Measurements from ENCODE around the gene FANCM. TPM values are rescaled to one million over a fixed set of nuclear protein-coding genes. Genes with fewer than 3 reads are reported as not detected.

FANCM gene
- total RNA-seq, 1 experiment from 2014 or later: 11.7 TPM

DNA sequence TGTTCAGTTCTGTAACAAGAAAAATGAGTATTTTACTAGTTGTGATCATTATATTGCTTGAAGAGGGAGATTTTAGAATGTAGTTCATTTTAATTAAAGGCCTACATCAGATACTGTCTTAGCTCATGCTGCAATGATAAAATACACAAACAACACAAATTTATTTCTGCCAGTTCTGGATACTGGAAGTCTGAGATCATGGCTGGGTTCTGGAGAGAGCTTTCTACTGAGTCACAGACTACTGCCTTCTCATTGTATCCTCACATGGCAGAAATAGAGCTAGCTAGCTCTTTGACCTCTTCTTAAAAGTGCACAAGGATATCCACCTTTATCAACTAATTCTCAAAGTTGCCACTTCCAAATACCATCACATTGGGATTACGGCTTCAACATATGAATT is 63.5 kb downstream of the FANCM start:
- TF ChIP-seq, protein P1, sequence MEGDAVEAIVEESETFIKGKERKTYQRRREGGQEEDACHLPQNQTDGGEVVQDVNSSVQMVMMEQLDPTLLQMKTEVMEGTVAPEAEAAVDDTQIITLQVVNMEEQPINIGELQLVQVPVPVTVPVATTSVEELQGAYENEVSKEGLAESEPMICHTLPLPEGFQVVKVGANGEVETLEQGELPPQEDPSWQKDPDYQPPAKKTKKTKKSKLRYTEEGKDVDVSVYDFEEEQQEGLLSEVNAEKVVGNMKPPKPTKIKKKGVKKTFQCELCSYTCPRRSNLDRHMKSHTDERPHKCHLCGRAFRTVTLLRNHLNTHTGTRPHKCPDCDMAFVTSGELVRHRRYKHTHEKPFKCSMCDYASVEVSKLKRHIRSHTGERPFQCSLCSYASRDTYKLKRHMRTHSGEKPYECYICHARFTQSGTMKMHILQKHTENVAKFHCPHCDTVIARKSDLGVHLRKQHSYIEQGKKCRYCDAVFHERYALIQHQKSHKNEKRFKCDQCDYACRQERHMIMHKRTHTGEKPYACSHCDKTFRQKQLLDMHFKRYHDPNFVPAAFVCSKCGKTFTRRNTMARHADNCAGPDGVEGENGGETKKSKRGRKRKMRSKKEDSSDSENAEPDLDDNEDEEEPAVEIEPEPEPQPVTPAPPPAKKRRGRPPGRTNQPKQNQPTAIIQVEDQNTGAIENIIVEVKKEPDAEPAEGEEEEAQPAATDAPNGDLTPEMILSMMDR (conservative IDR thresholded peaks at IDR 0.05; ENCODE audit: low read depth, low read length): no peak
- TF ChIP-seq EZH2phosphoT487 (IDR thresholded peaks at IDR 0.05; ENCODE audit: borderline replicate concordance, low read length) (no peak), EZH2 (IDR thresholded peaks at IDR 0.05; ENCODE audit: low read length, unreplicated experiment) (no peak)
- POLR2A ChIA-PET (ENCODE audit: unreplicated experiment): interaction anchor here (0.6 kb wide), 1 partner anchor 251 kb away, joined by 3 read pairs; no protein-coding TSS in a partner anchor
- no peak overlapping the region for H2AFZ ChIP-seq (ENCODE audit: low read length)
- H3K36me3 ChIP-seq (ENCODE audit: low read depth, low read length): peaks cover 9% of the 10 kb centered on the region; the same call in 1 of the 2 replicates
- H3K79me2 ChIP-seq (ENCODE audit: low read length): no peaks in the 10 kb centered on the region
- no TSS peak for BruUV-seq (replicated peaks)
- no peak overlapping the region for H3K4me2 ChIP-seq (ENCODE audit: low read length)
- no peak overlapping the region for H3K4me3 ChIP-seq (ENCODE audit: low read length)
- no peaks in the 10 kb centered on the region for H3K9me2 ChIP-seq (replicated peaks; ENCODE audit: low read length)
- ATAC-seq (no peak), DNase-seq (no peak)
- H3K4me1 ChIP-seq (ENCODE audit: insufficient read depth, low read length): no peaks in the 10 kb centered on the region
- intact Hi-C loops (cut with micrococcal nuclease): loop anchor here (5.0 kb wide), 1 partner anchor 68 kb away; no protein-coding TSS in a partner anchor
- CTCF ChIA-PET: no interaction called here
- no peaks in the 10 kb centered on the region for H3F3A ChIP-seq (ENCODE audit: low read length, unreplicated experiment)
- no peaks in the 10 kb centered on the region for H4K20me1 ChIP-seq (ENCODE audit: low read length)
- H3K9ac ChIP-seq (ENCODE audit: low read length): no peak overlapping the region
- H3K27me3 ChIP-seq (ENCODE audit: low read length): no peaks in the 10 kb centered on the region
- no peak overlapping the region for H3K27ac ChIP-seq (ENCODE audit: low read length)
- H3K9me3 ChIP-seq (ENCODE audit: low read length): no peaks in the 10 kb centered on the region

DNA sequence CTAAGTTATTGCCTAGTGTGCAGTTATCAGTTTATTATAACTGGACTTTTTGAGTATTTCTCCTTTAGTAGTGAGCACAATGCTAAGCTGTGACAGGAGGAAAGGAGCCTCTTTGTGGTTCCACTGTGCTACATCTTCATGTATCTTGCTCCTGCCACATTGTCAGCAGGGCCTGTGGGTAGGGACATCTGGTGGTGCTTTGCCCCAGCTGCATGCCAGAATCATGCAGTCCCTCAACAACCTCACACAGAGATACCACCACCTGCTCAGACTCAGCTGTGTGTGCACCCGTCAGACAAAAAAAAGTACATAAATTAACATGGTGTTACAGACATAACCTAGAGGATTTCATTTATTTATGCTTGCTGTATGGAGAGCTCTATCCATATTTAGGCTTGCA is 66.2 kb downstream of the FANCM start:
- ChIA-PET POLR2A (ENCODE audit: unreplicated experiment) (no interaction called here), CTCF (no interaction called here)
- H3K36me3 ChIP-seq (ENCODE audit: low read depth, low read length): peaks cover 16% of the 10 kb centered on the region
- H4K20me1 ChIP-seq (ENCODE audit: low read length): no peaks in the 10 kb centered on the region
- H3K27ac ChIP-seq (ENCODE audit: low read length): no peak overlapping the region
- TF ChIP-seq EZH2 (IDR thresholded peaks at IDR 0.05; ENCODE audit: low read length, unreplicated experiment): no peak
- TF ChIP-seq, protein P1 (conservative IDR thresholded peaks at IDR 0.05; ENCODE audit: low read depth, low read length): peak; percentile 37; the same call in 1 of the 2 replicates
- TF ChIP-seq EZH2phosphoT487 (IDR thresholded peaks at IDR 0.05; ENCODE audit: borderline replicate concordance, low read length): no peak
- no peaks in the 10 kb centered on the region for H3K9me2 ChIP-seq (replicated peaks; ENCODE audit: low read length)
- H2AFZ ChIP-seq (ENCODE audit: low read length): no peak overlapping the region
- no peaks in the 10 kb centered on the region for H3K4me1 ChIP-seq (ENCODE audit: insufficient read depth, low read length)
- no peaks in the 10 kb centered on the region for H3K79me2 ChIP-seq (ENCODE audit: low read length)
- no peaks in the 10 kb centered on the region for H3F3A ChIP-seq (ENCODE audit: low read length, unreplicated experiment)
- intact Hi-C loops (cut with micrococcal nuclease): loop anchor here (1.0 to 2.0 kb wide), 2 partner anchors 67 to 289 kb away; partner anchors contain the start of genes FANCM and FKBP3
- no TSS peak for BruUV-seq (replicated peaks)
- no peaks in the 10 kb centered on the region for H3K9me3 ChIP-seq (ENCODE audit: low read length)
- H3K9ac ChIP-seq (ENCODE audit: low read length): no peak overlapping the region
- H3K27me3 ChIP-seq (ENCODE audit: low read length): no peaks in the 10 kb centered on the region
- ATAC-seq (peak; percentile 92), DNase-seq (peak; percentile 13)
- no peak overlapping the region for H3K4me2 ChIP-seq (ENCODE audit: low read length)
- H3K4me3 ChIP-seq (ENCODE audit: low read length): no peak overlapping the region

DNA sequence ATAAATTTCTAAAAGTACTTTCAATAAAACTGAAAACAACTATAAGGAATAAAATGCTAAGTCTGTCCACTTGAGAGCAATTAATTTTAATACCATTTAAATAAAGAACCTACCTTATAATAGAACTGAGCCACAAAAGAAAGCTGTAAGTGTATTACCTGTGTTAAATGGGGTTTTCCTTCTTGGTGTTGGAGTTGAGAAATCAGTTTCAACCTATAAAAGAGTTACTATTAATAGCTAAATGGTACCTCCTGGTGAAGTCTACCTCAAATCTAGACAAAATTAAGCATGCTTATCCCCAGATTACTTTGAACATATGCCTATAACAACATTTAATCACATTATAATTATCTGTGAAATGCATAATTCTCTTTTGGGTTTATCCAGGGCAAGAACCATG is 68.5 kb downstream of the FANCM start:
- Histone ChIP-seq H3K9me3 (ENCODE audit: low read length) (no peaks in the 10 kb centered on the region), H3K4me2 (ENCODE audit: low read length) (no peak overlapping the region), H4K20me1 (ENCODE audit: low read length) (no peaks in the 10 kb centered on the region), H3K27ac (ENCODE audit: low read length) (no peak overlapping the region), H3K4me3 (ENCODE audit: low read length) (no peak overlapping the region), H3K79me2 (ENCODE audit: low read length) (no peaks in the 10 kb centered on the region), H3K9ac (ENCODE audit: low read length) (no peak overlapping the region), H2AFZ (ENCODE audit: low read length) (no peak overlapping the region), H3K27me3 (ENCODE audit: low read length) (no peaks in the 10 kb centered on the region), H3K9me2 (replicated peaks; ENCODE audit: low read length) (no peaks in the 10 kb centered on the region), H3K36me3 (ENCODE audit: low read depth, low read length) (peaks cover 25% of the 10 kb centered on the region), H3F3A (ENCODE audit: low read length, unreplicated experiment) (no peaks in the 10 kb centered on the region), H3K4me1 (ENCODE audit: insufficient read depth, low read length) (no peaks in the 10 kb centered on the region)
- TF ChIP-seq EZH2 (IDR thresholded peaks at IDR 0.05; ENCODE audit: low read length, unreplicated experiment) (no peak), EZH2phosphoT487 (IDR thresholded peaks at IDR 0.05; ENCODE audit: borderline replicate concordance, low read length) (no peak)
- TF ChIP-seq, protein P1 (conservative IDR thresholded peaks at IDR 0.05; ENCODE audit: low read depth, low read length): no peak
- POLR2A ChIA-PET (ENCODE audit: unreplicated experiment): no interaction called here
- ATAC-seq: no peak
- CTCF ChIA-PET: no interaction called here
- no peak for DNase-seq
- intact Hi-C loops (cut with micrococcal nuclease): no loop called here
- no TSS peak for BruUV-seq (replicated peaks)
